HL-60/S4 (cell line): ENCODE measurements around the gene GGNBP2.

Experiments used
- in situ Hi-C: fragments of 300-500 bp; cut with MboI; formaldehyde crosslinking; loops from 2 replicates; pipeline ENCODE4 v1.14.3; 2022; ENCODE audit warnings: low sequenced_read_pairs

The GGNBP2 gene

GRCh38 chr17:36550491-36551417, 6.0 kb downstream of the GGNBP2 start:
- in situ Hi-C loops: no loop called here

- in situ Hi-C loops: no loop called here
Observed at GRCh38 chr17:36553459-36553858, 8.7 kb downstream of the GGNBP2 start.

DNA sequence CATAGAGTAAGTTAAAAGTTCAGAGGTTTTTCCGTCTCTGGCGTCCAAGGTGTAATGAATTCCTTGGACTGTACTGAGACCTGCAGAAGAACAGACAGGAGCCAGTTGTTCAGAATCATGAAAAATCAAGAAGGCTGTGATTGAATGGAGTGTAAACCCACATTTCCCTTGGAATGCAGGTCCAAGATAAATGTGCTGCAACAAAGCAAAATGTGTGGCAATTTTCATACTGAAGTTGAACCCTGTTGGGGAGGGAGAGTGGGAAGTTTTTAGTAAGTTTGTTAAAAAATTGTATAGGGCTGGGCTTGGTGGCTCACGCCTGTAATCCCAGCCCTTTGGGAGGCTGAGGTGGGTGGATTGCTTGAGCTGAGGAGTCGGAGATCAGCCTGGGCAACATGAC, 21.4 kb downstream of the GGNBP2 start:
- in situ Hi-C loops: no loop called here

DNA sequence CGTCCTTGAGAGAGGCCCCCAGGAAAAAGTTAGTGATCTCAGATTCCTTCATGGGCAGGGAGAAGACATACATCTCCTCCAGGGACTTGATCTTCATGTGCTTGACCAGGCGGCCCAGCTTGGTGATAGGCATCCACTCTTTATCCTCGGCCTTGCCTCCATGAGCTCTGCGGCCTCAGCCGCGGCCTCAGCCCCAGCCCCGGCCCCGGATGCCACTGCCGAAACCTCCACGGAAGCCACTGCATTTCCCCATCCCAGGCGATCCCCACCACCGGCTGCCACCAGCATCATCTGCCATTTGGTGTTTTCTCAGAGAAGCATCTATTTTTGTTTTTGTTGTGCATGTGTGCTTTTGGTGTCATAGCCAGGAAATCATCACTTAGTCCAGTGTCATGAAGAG, 30.3 kb downstream of the GGNBP2 start:
- in situ Hi-C loops: no loop called here

GRCh38 chr17:36576793-36577192, 32.1 kb downstream of the GGNBP2 start:
- in situ Hi-C loops: no loop called here

- in situ Hi-C loops: no loop called here
Observed at GRCh38 chr17:36578671-36579070, 34.0 kb downstream of the GGNBP2 start.

- in situ Hi-C loops: no loop called here
Observed at GRCh38 chr17:36583787-36584186, 39.1 kb downstream of the GGNBP2 start.

DNA sequence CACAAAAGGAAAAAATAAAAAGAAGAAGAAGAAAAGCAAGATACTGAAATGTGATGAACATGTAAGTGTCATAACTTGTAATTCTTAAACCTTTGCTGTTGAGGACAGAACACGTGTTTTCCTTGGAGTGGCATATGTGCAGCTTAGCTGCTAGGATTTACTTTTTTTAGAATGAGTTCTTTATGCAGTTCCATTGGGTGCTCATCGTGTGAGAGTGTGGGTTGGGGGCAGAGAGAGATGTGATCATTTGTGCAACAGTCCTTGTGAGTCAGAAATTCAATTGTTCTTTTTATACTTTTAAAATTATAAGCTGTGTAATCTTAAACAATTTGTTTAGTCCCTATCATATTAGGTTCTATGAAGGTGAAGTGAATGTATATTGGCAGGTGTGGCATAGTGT, 41.4 kb downstream of the GGNBP2 start:
- in situ Hi-C loops: no loop called here

DNA sequence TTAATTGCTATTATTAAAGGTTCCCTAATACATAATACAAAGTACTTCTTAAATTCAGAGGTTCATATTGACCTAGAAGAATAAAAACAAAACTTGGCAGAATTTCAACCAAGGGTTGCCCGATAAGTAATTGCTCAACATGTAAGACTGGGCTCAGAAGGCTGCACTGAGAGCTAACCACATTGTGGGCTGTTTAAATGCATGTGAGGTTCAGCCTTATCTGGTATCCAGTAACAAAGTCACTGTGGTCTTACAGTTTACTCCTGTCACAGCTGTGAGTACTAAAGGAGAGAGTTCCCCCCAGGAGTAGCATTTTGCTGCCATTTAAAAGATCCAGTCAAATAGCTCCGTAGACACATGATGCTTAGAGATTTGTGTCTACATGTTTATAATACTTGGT, 45.4 kb downstream of the GGNBP2 start:
- in situ Hi-C loops: no loop called here

GRCh38 chr17:36591434-36592315, 47.0 kb downstream of the GGNBP2 start, which contains the start of gene DHRS11:
DHRS11 (plus strand) TSS chr17:36591879; CDS start chr17:36592010, 131 bp downstream.
- in situ Hi-C loops: no loop called here

DNA sequence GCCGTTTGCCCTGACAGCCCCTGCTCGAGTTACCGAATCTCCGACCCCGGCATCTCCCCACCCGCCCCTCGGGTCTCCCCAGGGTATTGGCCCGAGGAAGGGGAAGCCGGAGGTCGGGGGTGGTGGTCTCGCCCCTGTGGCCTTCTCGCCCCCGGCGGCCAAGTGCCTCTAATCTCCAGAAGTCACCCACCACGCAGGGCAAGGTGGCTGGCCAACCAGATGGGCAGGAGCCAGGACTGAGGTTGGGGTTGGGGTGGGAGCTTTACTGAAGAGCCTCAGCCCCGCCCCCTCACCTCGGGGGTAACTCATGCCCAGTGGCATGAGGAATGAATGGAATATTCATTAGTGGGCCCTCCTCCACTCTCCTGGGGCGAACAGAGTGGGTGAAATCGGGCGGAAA, 47.6 kb downstream of the GGNBP2 start:
- in situ Hi-C loops: no loop called here

GRCh38 chr17:36592716-36593321, 48.1 kb downstream of the GGNBP2 start:
- in situ Hi-C loops: no loop called here

GRCh38 chr17:36593656-36594316, 49.1 kb downstream of the GGNBP2 start:
- in situ Hi-C loops: no loop called here

DNA sequence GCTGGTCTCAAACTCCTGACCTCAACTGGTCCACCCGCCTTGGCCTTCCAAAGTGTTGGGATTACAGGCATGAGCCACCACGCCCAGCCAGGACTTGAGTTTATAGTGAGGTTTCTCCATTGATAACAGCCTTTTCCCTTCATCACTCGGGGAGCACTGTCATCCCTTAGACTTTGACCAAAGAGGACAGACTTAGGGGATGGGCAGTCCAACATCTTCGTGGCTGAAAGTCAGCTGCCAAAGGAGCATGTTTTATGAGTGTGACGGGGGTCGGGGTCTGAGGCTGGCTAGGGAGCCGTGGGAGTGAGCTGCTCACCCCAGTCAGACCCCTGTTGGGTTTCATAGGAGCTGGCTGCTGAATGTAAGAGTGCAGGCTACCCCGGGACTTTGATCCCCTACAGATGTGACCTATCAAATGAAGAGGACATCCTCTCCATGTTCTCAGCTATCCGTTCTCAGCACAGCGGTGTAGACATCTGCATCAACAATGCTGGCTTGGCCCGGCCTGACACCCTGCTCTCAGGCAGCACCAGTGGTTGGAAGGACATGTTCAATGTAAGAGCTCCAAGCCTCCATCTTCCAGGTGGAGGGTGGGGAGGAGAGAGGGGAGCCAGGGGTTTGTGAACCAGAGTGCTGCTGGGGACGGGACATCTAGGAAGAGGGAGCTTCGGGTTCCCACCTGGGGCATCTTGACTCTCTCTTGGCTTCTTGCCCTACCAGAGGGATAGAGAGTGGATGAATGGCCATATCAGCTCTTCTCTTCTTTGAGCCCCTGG, 50.1 kb downstream of the GGNBP2 start:
- in situ Hi-C loops: no loop called here

DNA sequence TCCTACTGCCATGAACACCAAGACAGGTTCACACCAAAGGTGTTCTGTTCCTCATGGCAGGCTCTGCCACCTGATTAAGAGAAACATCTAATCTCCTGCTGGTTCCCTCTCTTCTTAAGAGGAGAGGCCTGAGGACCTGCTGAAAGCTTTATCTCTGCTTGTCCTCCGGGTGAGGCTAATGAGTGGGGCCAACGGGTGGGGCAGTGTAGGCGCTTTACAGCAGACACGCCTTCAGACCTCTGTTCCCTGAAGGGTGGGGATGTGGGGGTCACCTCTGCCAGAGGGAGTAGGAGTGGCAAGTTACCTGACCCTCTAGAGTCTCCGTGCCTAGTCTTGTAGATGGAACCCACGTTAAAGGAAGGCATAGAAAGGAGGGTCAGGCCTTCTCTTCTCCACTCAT, 52.5 kb downstream of the GGNBP2 start:
- in situ Hi-C loops: no loop called here

DNA sequence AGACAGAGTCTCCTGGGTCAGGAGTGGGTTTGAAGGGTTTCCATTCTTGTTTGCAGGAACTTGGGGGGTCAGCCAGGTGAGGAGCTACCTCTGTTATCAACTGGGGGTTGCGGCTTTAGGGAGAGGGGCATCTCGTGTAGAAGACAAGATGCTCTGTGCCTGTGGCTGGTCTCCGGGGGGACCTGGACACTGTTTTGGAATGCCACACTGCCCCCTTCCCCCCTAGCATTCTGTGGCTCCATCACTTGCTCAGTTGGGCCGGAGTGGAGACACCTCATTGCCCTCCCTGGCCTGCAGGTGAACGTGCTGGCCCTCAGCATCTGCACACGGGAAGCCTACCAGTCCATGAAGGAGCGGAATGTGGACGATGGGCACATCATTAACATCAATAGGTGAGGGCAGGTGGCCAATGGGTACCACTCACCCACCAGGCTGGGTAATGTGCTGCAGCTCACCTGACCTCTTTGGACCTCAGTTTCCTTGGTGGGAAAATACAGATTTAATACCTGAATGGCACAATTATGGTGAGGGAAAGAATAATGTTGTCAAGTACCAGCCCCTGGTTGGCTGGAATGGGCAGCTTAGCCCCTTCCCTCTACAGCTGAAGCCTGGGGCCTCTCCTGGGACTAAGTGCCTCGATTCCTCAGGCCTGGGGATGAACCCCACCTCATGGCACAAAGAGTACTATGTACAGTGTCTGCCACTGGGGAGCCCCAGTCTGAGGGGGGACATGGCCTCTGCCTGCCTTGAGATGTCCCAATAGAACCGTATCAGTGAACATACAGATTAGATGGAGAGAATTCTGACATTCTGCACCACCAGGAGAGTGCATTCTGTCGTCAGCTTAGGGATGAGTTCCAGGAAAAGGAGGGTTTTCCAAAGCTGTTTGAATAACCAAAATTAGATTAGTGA, 53.4 kb downstream of the GGNBP2 start:
- in situ Hi-C loops: no loop called here

GRCh38 chr17:36598951-36599401, 54.3 kb downstream of the GGNBP2 start:
- in situ Hi-C loops: no loop called here

GRCh38 chr17:36599546-36600250, 55.0 kb downstream of the GGNBP2 start:
- in situ Hi-C loops: loop anchor here (25.0 kb wide), 1 partner anchor 788 kb away; the partner anchor contains the start of gene C17orf78
